ENCODE data around the gene SRSF11. TPM values are rescaled to one million over a fixed set of nuclear protein-coding genes. Genes with fewer than 3 reads are reported as not detected.
"Not testable (repeated sequence)": the region's sequence is repeated elsewhere in the genome, so short reads cannot be mapped to it uniquely, and the experiment has no call there.

SRSF11 gene
- total RNA-seq, 2 donors from 2014 or later, result 157 to 174 TPM

DNA sequence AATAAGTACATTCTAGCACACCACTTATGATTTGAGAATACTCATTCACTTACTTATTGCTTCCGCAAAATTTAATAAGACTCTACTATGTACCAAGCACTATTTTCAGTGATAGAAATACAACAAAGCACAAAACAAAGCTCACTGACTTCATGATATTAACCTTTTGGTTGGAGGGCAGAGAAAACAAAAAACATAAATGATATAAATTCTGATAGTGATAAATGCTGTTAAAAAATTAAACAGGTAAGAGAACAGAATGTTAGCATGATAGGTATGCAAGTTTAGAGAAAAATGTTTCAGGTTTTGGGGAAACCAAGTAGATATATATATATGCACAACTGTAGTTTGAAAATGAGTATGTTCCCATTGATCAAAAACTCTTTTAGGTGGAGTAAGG lies 17.0 kb upstream of the SRSF11 start:
- WGBS, 2 donors, result 72 to 89% methylated on average over 1 of the region's 1 CpG
- Histone ChIP-seq H3K36me3 (replicated peaks in 1 of 2; ENCODE audit: insufficient read depth in 1 of 2, low read depth in 2 of 2) (no peaks in the 10 kb centered on the region), H3K4me3 (no peak overlapping the region), H3K9me3 (no peaks in the 10 kb centered on the region), H3K27ac (no peak overlapping the region), H3K4me1 (peaks cover 29% of the 10 kb centered on the region), H3K27me3 (no peaks in the 10 kb centered on the region)
- ATAC-seq (no peak), DNase-seq (no peak)
- TF ChIP-seq, protein P1, sequence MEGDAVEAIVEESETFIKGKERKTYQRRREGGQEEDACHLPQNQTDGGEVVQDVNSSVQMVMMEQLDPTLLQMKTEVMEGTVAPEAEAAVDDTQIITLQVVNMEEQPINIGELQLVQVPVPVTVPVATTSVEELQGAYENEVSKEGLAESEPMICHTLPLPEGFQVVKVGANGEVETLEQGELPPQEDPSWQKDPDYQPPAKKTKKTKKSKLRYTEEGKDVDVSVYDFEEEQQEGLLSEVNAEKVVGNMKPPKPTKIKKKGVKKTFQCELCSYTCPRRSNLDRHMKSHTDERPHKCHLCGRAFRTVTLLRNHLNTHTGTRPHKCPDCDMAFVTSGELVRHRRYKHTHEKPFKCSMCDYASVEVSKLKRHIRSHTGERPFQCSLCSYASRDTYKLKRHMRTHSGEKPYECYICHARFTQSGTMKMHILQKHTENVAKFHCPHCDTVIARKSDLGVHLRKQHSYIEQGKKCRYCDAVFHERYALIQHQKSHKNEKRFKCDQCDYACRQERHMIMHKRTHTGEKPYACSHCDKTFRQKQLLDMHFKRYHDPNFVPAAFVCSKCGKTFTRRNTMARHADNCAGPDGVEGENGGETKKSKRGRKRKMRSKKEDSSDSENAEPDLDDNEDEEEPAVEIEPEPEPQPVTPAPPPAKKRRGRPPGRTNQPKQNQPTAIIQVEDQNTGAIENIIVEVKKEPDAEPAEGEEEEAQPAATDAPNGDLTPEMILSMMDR (IDR thresholded peaks at IDR 0.05), result no peak
- no peak for TF ChIP-seq POLR2A (IDR thresholded peaks at IDR 0.05)
- intact Hi-C loops (cut with DNase I), result no loop called here

GRCh38 chr1:70204600-70204999 lies 16.6 kb upstream of the SRSF11 start:
- 0 to 2% methylated on average over 4 of the region's 4 CpGs for WGBS, 2 donors
- Histone ChIP-seq H3K27ac (peak overlapping the region in 3 of 4 donors; percentile 72 to 93 (median 79)), H3K27me3 (no peaks in the 10 kb centered on the region), H3K9me3 (no peaks in the 10 kb centered on the region), H3K4me1 (peaks cover 29% of the 10 kb centered on the region), H3K36me3 (replicated peaks in 1 of 2; ENCODE audit: insufficient read depth in 1 of 2, low read depth in 2 of 2) (no peaks in the 10 kb centered on the region), H3K4me3 (peak overlapping the region; percentile 72 to 83)
- intact Hi-C loops (cut with DNase I), result no loop called here
- no peak for TF ChIP-seq POLR2A (IDR thresholded peaks at IDR 0.05)
- TF ChIP-seq, protein P1 (IDR thresholded peaks at IDR 0.05), result no peak
- DNase-seq (no peak), ATAC-seq (no peak)

- peak overlapping the region; percentile 72 to 93 (median 82) for H3K27ac ChIP-seq
- no peaks in the 10 kb centered on the region for H3K36me3 ChIP-seq (replicated peaks in 1 of 2; ENCODE audit: insufficient read depth in 1 of 2, low read depth in 2 of 2)
- no peaks in the 10 kb centered on the region for H3K27me3 ChIP-seq
- H3K4me1 ChIP-seq, result peaks cover 29% of the 10 kb centered on the region
- H3K9me3 ChIP-seq, result no peaks in the 10 kb centered on the region
- no peak for DNase-seq
- WGBS, 2 donors, result 0 to 1% methylated on average over 10 to 11 of the region's 11 CpGs
- ATAC-seq, result peak; percentile 34
- TF ChIP-seq POLR2A (IDR thresholded peaks at IDR 0.05), result no peak
- TF ChIP-seq, protein P1 (IDR thresholded peaks at IDR 0.05), result no peak
- intact Hi-C loops (cut with DNase I), result no loop called here
- peak overlapping the region; percentile 72 to 83 for H3K4me3 ChIP-seq
Measured at GRCh38 chr1:70205071-70205433, 16.1 kb upstream of the SRSF11 start.

GRCh38 chr1:70205434-70206118 lies 15.6 kb upstream of the SRSF11 start, which contains the start of gene LRRC40:
Gene LRRC40, minus strand, starts transcription at chr1:70205579. Its CDS starts 39 bp downstream, at chr1:70205540.
- peak; percentile 100 for ATAC-seq
- WGBS, 2 donors, result 0% methylated on average over 17 to 47 of the region's 47 CpGs
- TF ChIP-seq POLR2A (IDR thresholded peaks at IDR 0.05), result peak; percentile 61 to 82 (median 78)
- TF ChIP-seq, protein P1 (IDR thresholded peaks at IDR 0.05), result peak in 1 of 7 experiments; percentile 36
- peak within 1 kb of the TSS; percentile 72 to 93 (median 82) for H3K27ac ChIP-seq
- H3K4me3 ChIP-seq, result peak within 1 kb of the TSS; percentile 72 to 83
- intact Hi-C loops (cut with DNase I), result no loop called here
- no peaks in the 10 kb centered on the region for H3K27me3 ChIP-seq
- DNase-seq, result peak; percentile 93 to 97 (median 95)
- H3K36me3 ChIP-seq (replicated peaks in 1 of 2; ENCODE audit: insufficient read depth in 1 of 2, low read depth in 2 of 2), result no peaks in the 10 kb centered on the region
- no peaks in the 10 kb centered on the region for H3K9me3 ChIP-seq
- peaks cover 29% of the 10 kb centered on the region for H3K4me1 ChIP-seq

GRCh38 chr1:70206833-70207232 lies 14.3 kb upstream of the SRSF11 start:
- WGBS, 2 donors, result 69 to 74% methylated on average over 17 of the region's 17 CpGs
- H3K27me3 ChIP-seq; ATAC-seq; H3K27ac ChIP-seq; intact Hi-C loops (cut with DNase I); H3K4me3 ChIP-seq; DNase-seq; H3K9me3 ChIP-seq; H3K36me3 ChIP-seq (replicated peaks in 1 of 2; ENCODE audit: insufficient read depth in 1 of 2, low read depth in 2 of 2): not testable (repeated sequence)
- H3K4me1 ChIP-seq, result peaks cover 29% of the 10 kb centered on the region
